HEK293 (cell line): ENCODE results near the gene DNTTIP2.
"Not testable (repeated sequence)": the region's sequence is repeated elsewhere in the genome, so short reads cannot be mapped to it uniquely, and the experiment has no call there.

Source experiments
- KLF1 ChIP-seq: fragments of 450-650 bp; formaldehyde crosslinking; IDR thresholded peaks from 2 replicates; pipeline ENCODE4 v1.5.1; 2016; ENCODE audit warnings: missing biosample characterization, missing genetic modification characterization
- REST ChIP-seq: fragments of 450-650 bp; formaldehyde crosslinking; IDR thresholded peaks from 2 replicates; pipeline ENCODE4 v1.5.1; 2016; ENCODE audit warnings: missing biosample characterization, missing genetic modification characterization
- SETDB1 ChIP-seq: IDR thresholded peaks from one replicate; pipeline ENCODE4 v1.6.1; 2017; ENCODE audit warnings: mild to moderate bottlenecking, low read length, moderate library complexity, mixed read lengths; ENCODE audit not compliant: insufficient read length
- TRIM28 ChIP-seq: IDR thresholded peaks from 2 replicates; pipeline ENCODE4 v1.6.1; 2011; ENCODE audit warnings: low read length, control low read depth, borderline replicate concordance
- ZNF16 ChIP-seq: fragments of 450-650 bp; formaldehyde crosslinking; IDR thresholded peaks from 2 replicates; pipeline ENCODE4 v1.5.1; 2016; ENCODE audit warnings: low read depth, missing biosample characterization, missing genetic modification characterization
- ZNF2 ChIP-seq: fragments of 450-650 bp; formaldehyde crosslinking; IDR thresholded peaks from 2 replicates; pipeline ENCODE4 v1.5.1; 2016; ENCODE audit warnings: missing biosample characterization, missing genetic modification characterization
- ZNF530 ChIP-seq: fragments of 450-650 bp; formaldehyde crosslinking; IDR thresholded peaks from 2 replicates; pipeline ENCODE4 v1.5.1; 2016; ENCODE audit warnings: low read depth, missing biosample characterization, missing genetic modification characterization
- ZNF768 ChIP-seq: fragments of 450-650 bp; formaldehyde crosslinking; IDR thresholded peaks from 2 replicates; pipeline ENCODE4 v1.5.1; 2018; ENCODE audit warnings: missing biosample characterization, mild to moderate bottlenecking, missing genetic modification characterization
- ZNF792 ChIP-seq: fragments of 450-650 bp; formaldehyde crosslinking; IDR thresholded peaks from 2 replicates; pipeline ENCODE4 v1.5.1; 2016; ENCODE audit warnings: missing biosample characterization, missing genetic modification characterization
- ZNF837 ChIP-seq: fragments of 450-650 bp; formaldehyde crosslinking; IDR thresholded peaks from 2 replicates; pipeline ENCODE4 v1.5.1; 2016; ENCODE audit warnings: missing biosample characterization, missing genetic modification characterization
- TF ChIP-seq, protein P1 (sequence below): fragments of 450-650 bp; formaldehyde crosslinking; IDR thresholded peaks from 2 replicates; pipeline ENCODE4 v1.5.1; 2016; ENCODE audit warnings: missing biosample characterization, missing genetic modification characterization

DNA sequence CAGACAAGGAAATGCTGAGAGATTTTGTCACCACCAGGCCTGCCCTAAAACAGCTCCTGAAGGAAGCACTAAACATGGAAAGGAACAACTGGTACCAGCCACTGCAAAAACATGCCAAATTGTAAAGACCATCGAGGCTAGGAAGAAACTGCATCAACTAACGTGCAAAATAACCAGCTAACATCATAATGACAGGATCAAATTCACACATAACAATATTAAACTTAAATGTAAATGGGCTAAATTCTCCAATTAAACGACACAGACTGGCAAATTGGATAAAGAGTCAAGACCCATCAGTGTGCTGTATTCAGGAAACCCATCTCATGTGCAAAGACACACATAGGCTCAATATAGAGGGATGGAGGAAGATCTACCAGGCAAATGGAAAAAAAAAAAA lies 21.4 kb downstream of the DNTTIP2 start:
- TF ChIP-seq ZNF530 (tag by site-specific recombination); ZNF2 (tag by site-specific recombination); REST (tag by site-specific recombination); ZNF768 (tag by site-specific recombination); ZNF792 (tag by site-specific recombination); KLF1 (tag by site-specific recombination); ZNF16 (tag by site-specific recombination); ZNF837; TRIM28; SETDB1: not testable (repeated sequence)
- TF ChIP-seq, protein P1, sequence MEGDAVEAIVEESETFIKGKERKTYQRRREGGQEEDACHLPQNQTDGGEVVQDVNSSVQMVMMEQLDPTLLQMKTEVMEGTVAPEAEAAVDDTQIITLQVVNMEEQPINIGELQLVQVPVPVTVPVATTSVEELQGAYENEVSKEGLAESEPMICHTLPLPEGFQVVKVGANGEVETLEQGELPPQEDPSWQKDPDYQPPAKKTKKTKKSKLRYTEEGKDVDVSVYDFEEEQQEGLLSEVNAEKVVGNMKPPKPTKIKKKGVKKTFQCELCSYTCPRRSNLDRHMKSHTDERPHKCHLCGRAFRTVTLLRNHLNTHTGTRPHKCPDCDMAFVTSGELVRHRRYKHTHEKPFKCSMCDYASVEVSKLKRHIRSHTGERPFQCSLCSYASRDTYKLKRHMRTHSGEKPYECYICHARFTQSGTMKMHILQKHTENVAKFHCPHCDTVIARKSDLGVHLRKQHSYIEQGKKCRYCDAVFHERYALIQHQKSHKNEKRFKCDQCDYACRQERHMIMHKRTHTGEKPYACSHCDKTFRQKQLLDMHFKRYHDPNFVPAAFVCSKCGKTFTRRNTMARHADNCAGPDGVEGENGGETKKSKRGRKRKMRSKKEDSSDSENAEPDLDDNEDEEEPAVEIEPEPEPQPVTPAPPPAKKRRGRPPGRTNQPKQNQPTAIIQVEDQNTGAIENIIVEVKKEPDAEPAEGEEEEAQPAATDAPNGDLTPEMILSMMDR (tag by site-specific recombination): not testable (repeated sequence)
